ENCODE measurements around the gene DAAM1.

Gene DAAM1

DNA sequence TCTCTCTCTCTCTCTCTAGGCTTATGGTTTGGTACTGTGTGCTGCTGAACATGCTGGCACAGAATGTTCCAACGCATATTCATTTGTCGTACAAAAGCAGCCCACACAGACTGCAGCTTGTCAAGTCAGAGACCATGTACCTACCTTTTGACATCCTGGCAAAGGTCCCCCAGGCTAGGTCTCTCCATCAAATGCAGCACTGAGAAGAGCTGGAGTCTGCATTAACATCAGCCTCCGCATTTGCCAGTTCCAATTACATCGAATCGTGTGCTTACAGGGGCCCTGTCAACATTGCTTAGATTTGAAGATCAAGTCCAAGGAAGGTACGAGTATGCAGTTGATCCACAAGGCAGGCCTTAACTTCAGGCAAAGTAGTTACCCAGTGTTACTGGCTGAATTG lies 228.8 kb downstream of the DAAM1 start:
- Histone ChIP-seq H3K79me2 (no peaks in the 10 kb centered on the region), H3K4me3 (ENCODE audit: low read depth, low read length) (no peak overlapping the region), H3K27me3 (ENCODE audit: control insufficient read depth, insufficient read depth, low read length) (no peaks in the 10 kb centered on the region), H3K9me3 (ENCODE audit: control insufficient read depth, low read length) (no peaks in the 10 kb centered on the region), H2AFZ (no peak overlapping the region), H3K4me1 (peaks cover 2% of the 10 kb centered on the region), H3K9ac (no peak overlapping the region), H3K4me2 (ENCODE audit: low read length) (no peak overlapping the region), H3K36me3 (ENCODE audit: control insufficient read depth, insufficient read depth, low read length) (no peaks in the 10 kb centered on the region), H3K27ac (no peak overlapping the region)
- TF ChIP-seq, protein P1, sequence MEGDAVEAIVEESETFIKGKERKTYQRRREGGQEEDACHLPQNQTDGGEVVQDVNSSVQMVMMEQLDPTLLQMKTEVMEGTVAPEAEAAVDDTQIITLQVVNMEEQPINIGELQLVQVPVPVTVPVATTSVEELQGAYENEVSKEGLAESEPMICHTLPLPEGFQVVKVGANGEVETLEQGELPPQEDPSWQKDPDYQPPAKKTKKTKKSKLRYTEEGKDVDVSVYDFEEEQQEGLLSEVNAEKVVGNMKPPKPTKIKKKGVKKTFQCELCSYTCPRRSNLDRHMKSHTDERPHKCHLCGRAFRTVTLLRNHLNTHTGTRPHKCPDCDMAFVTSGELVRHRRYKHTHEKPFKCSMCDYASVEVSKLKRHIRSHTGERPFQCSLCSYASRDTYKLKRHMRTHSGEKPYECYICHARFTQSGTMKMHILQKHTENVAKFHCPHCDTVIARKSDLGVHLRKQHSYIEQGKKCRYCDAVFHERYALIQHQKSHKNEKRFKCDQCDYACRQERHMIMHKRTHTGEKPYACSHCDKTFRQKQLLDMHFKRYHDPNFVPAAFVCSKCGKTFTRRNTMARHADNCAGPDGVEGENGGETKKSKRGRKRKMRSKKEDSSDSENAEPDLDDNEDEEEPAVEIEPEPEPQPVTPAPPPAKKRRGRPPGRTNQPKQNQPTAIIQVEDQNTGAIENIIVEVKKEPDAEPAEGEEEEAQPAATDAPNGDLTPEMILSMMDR (IDR thresholded peaks at IDR 0.05): no peak

DNA sequence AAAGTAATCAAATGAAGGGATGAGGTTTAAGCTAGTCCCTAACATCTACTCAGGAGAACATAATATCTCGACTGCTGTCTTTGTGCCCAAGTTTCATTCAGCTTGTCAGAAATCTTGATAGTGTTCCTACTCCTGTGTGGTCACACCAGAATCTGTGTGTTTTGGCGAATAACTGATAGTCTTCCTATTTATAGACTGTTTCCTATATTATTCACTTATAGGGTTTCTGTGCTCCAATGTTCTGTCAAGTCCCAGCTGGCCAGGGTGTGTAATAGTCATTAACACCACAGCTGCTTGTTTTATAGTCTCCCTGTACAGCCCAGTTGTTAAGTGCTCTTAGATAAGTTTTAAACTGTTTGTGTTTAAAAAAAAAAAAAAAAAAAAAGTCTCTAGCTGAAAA lies 230.8 kb downstream of the DAAM1 start:
- Histone ChIP-seq H3K9ac (no peak overlapping the region), H3K36me3 (ENCODE audit: control insufficient read depth, insufficient read depth, low read length) (no peaks in the 10 kb centered on the region), H3K4me1 (peaks cover 6% of the 10 kb centered on the region), H3K4me3 (ENCODE audit: low read depth, low read length) (no peak overlapping the region), H3K27ac (no peak overlapping the region), H3K27me3 (ENCODE audit: control insufficient read depth, insufficient read depth, low read length) (no peaks in the 10 kb centered on the region), H2AFZ (no peak overlapping the region), H3K9me3 (ENCODE audit: control insufficient read depth, low read length) (no peaks in the 10 kb centered on the region), H3K4me2 (ENCODE audit: low read length) (no peak overlapping the region), H3K79me2 (no peaks in the 10 kb centered on the region)
- TF ChIP-seq, protein P1 (IDR thresholded peaks at IDR 0.05): no peak
